H9 (cell line): Measurements from ENCODE around the gene SEC61B. TPM values are rescaled to one million over a fixed set of nuclear protein-coding genes. Genes with fewer than 3 reads are reported as not detected.

Experiments used
- DNase-seq: peaks from one replicate; pipeline ENCODE4 v3.0.0-alpha.2; 2017
- H2AFZ ChIP-seq: one replicate; pipeline ENCODE4 v1.6.1; 2013; ENCODE audit warnings: mild to moderate bottlenecking, low read length, control low read depth, moderate library complexity
- H2AK5ac ChIP-seq: 2 replicates; pipeline ENCODE4 v1.6.1; 2013; ENCODE audit warnings: low read length, control low read depth, mixed read lengths; ENCODE audit not compliant: insufficient read length
- H2BK120ac ChIP-seq: one replicate; pipeline ENCODE4 v1.6.1; 2013; ENCODE audit warnings: low read depth, mild to moderate bottlenecking, low read length, control low read depth, inconsistent platforms; ENCODE audit not compliant: poor library complexity, severe bottlenecking
- H2BK12ac ChIP-seq: 2 replicates; pipeline ENCODE4 v1.6.1; 2013; ENCODE audit warnings: low read length, control low read depth, mixed read lengths, low read depth; ENCODE audit not compliant: insufficient read length
- H2BK15ac ChIP-seq: 2 replicates; pipeline ENCODE4 v1.6.1; 2013; ENCODE audit warnings: low read depth, low read length, control low read depth
- H2BK20ac ChIP-seq: one replicate; pipeline ENCODE4 v1.6.1; 2013; ENCODE audit warnings: low read depth, mild to moderate bottlenecking, low read length, control low read depth, inconsistent platforms; ENCODE audit not compliant: poor library complexity, severe bottlenecking
- H2BK5ac ChIP-seq: 2 replicates; pipeline ENCODE4 v1.6.1; 2013; ENCODE audit warnings: low read length, control low read depth, mixed read lengths; ENCODE audit not compliant: insufficient read length
- H3K14ac ChIP-seq: 2 replicates; pipeline ENCODE4 v1.6.1; 2013; ENCODE audit warnings: low read length, control low read depth; ENCODE audit not compliant: insufficient read depth
- H3K18ac ChIP-seq: 2 replicates; pipeline ENCODE4 v1.6.1; 2013; ENCODE audit warnings: low read depth, mild to moderate bottlenecking, mixed read lengths, low read length, control low read depth; ENCODE audit not compliant: insufficient read length
- H3K23ac ChIP-seq: 2 replicates; pipeline ENCODE4 v1.6.1; 2013; ENCODE audit warnings: low read length, control low read depth, mixed read lengths, low read depth; ENCODE audit not compliant: insufficient read length
- H3K23me2 ChIP-seq: 2 replicates; pipeline ENCODE4 v1.6.1; 2013; ENCODE audit warnings: low read depth, mild to moderate bottlenecking, mixed read lengths, low read length, control low read depth; ENCODE audit not compliant: insufficient read length, poor library complexity, severe bottlenecking
- H3K27ac ChIP-seq: 2 replicates; pipeline ENCODE4 v1.5.1; 2013; ENCODE audit warnings: low read length, control low read depth, mixed read lengths, low read depth; ENCODE audit not compliant: insufficient read length
- H3K27me3 ChIP-seq: 2 replicates; pipeline ENCODE4 v1.6.1; 2013; ENCODE audit warnings: low read length, control low read depth, inconsistent platforms; ENCODE audit not compliant: insufficient read depth
- H3K4ac ChIP-seq: 2 replicates; pipeline ENCODE4 v1.6.1; 2013; ENCODE audit warnings: low read depth, mild to moderate bottlenecking, control low read depth, inconsistent platforms, low read length, moderate library complexity
- H3K4me1 ChIP-seq: 2 replicates; pipeline ENCODE4 v1.6.1; 2013; ENCODE audit warnings: low read length, control low read depth, inconsistent platforms; ENCODE audit not compliant: insufficient read depth
- H3K4me2 ChIP-seq: 2 replicates; pipeline ENCODE4 v1.6.1; 2013; ENCODE audit warnings: low read length, control low read depth, mixed read lengths; ENCODE audit not compliant: insufficient read length, insufficient read depth
- H3K56ac ChIP-seq: 2 replicates; pipeline ENCODE4 v1.6.1; 2013; ENCODE audit warnings: low read depth, mild to moderate bottlenecking, mixed read lengths, low read length, control low read depth; ENCODE audit not compliant: insufficient read length
- H3K79me1 ChIP-seq: 2 replicates; pipeline ENCODE4 v1.6.1; 2013; ENCODE audit warnings: low read depth, mild to moderate bottlenecking, moderate library complexity, low read length, control low read depth, inconsistent platforms; ENCODE audit not compliant: insufficient read depth, poor library complexity, severe bottlenecking
- H3K79me2 ChIP-seq: 2 replicates; pipeline ENCODE4 v1.6.1; 2013; ENCODE audit warnings: low read length, control low read depth, inconsistent platforms; ENCODE audit not compliant: insufficient read depth
- H3K9ac ChIP-seq: 2 replicates; pipeline ENCODE4 v1.6.1; 2013; ENCODE audit warnings: low read length, control low read depth, mixed read lengths; ENCODE audit not compliant: insufficient read length; ENCODE audit errors: extremely low read depth
- H3K9me3 ChIP-seq: one replicate; pipeline ENCODE4 v1.6.1; 2013; ENCODE audit warnings: low read depth, low read length, inconsistent platforms; ENCODE audit not compliant: control insufficient read depth
- H3T11ph ChIP-seq: one replicate; pipeline ENCODE4 v1.6.1; 2013; ENCODE audit warnings: mild to moderate bottlenecking, low read length, control low read depth, inconsistent platforms
- H4K20me1 ChIP-seq: one replicate; pipeline ENCODE4 v1.6.1; 2013; ENCODE audit not compliant: control insufficient read depth, insufficient read length, insufficient read depth
- H4K5ac ChIP-seq: 2 replicates; pipeline ENCODE4 v1.6.1; 2013; ENCODE audit warnings: low read depth, mild to moderate bottlenecking, mixed read lengths, low read length, control low read depth; ENCODE audit not compliant: insufficient read length
- H4K8ac ChIP-seq: replicated peaks from 2 replicates; pipeline ENCODE4 v1.6.1; 2013; ENCODE audit warnings: low read length, control low read depth, mixed read lengths, low read depth; ENCODE audit not compliant: insufficient read length
- H4K91ac ChIP-seq: 2 replicates; pipeline ENCODE4 v1.6.1; 2013; ENCODE audit warnings: low read depth, mild to moderate bottlenecking, moderate library complexity, mixed read lengths, low read length, control low read depth; ENCODE audit not compliant: insufficient read length
- H3K27ac Mint-ChIP-seq, 3 experiments: 2 replicates in 2 of 3; 3 replicates in 1 of 3; pipeline ENCODE4 v1.8.0; 2020 to 2021; ENCODE audit warnings: mixed read lengths in 3 of 3, mild to moderate bottlenecking in 1 of 3, moderate library complexity in 1 of 3
- H3K27me3 Mint-ChIP-seq: 2 replicates; pipeline ENCODE4 v1.8.0; 2021; ENCODE audit warnings: low read depth, mild to moderate bottlenecking, moderate library complexity, mixed read lengths
- H3K36me3 Mint-ChIP-seq, 3 experiments: 2 replicates in 2 of 3; 3 replicates in 1 of 3; pipeline ENCODE4 v1.8.0; 2020 to 2021; ENCODE audit warnings: low read depth in 3 of 3, mixed read lengths in 3 of 3; ENCODE audit not compliant: insufficient read depth in 1 of 3
- H3K4me1 Mint-ChIP-seq, 2 experiments: 2 replicates each; pipeline ENCODE4 v1.8.0; 2020; ENCODE audit warnings: mixed read lengths in 2 of 2
- H3K4me3 Mint-ChIP-seq, 2 experiments: 2 replicates in 1 of 2; 3 replicates in 1 of 2; pipeline ENCODE4 v1.8.0; 2020 to 2021; ENCODE audit warnings: mild to moderate bottlenecking in 2 of 2, mixed read lengths in 2 of 2, moderate library complexity in 1 of 2
- H3K9me3 Mint-ChIP-seq, 2 experiments: 2 replicates in 1 of 2; 3 replicates in 1 of 2; pipeline ENCODE4 v1.8.0; 2020; ENCODE audit warnings: mild to moderate bottlenecking in 2 of 2, mixed read lengths in 2 of 2, moderate library complexity in 1 of 2
- WGBS: extraction: QIAGEN DNeasy Blood & Tissue Kit; methylation state at CpG from one replicate; pipeline ENCODE4 v1.1.7; 2013; ENCODE audit warnings: missing lambda C conversion rate, low lambda C conversion rate, mixed read lengths; ENCODE audit not compliant: insufficient read length; ENCODE audit errors: extremely low coverage; 5-methylcytosine and 5-hydroxymethylcytosine counted together
- total RNA-seq: library from RNA; stranded (reverse); gene quantifications from 2 replicates; pipeline ENCODE4 v1.2.1, GENCODE V29; 2021
- TF ChIP-seq, protein P1 (sequence below): fragments of 200-600 bp; sonication (generic); conservative IDR thresholded peaks from 3 replicates; pipeline ENCODE4 v1.8.0; 2021; ENCODE audit warnings: antibody characterized with exemption, mild to moderate bottlenecking

The SEC61B gene
- total RNA-seq, 1 experiment from 2014 or later, result 142 TPM

DNA sequence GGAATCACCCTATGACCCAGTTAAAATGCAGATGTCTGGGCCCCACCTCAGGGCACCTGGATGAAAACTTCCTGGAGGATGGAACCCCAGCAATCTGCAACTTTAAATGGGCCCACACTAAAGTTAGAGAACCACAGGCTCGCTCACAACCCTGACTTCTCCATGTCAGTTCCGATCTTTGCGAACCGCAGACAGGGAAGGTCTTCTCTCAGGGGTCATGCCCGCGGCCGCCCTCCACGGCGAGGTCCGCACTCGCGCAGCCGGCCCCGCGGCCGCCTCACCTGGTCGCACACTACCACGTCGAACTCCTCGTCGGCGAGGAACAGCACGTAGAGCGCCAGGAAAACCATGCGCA is 839 bp upstream of the SEC61B start:
- Histone ChIP-seq H3K27me3 (no peaks in the 10 kb centered on the region), H3K23me2 (peaks cover 5% of the 10 kb centered on the region), H3K56ac (no peak overlapping the region), H3K4me1 (peaks cover under 1% of the 10 kb centered on the region; the same call in 1 of the 2 replicates), H3K18ac (no peak overlapping the region), H4K5ac (no peak overlapping the region), H3K4ac (no peak overlapping the region), H3K79me1 (no peaks in the 10 kb centered on the region), H3K9me3 (no peaks in the 10 kb centered on the region), H2AFZ (no peak overlapping the region), H3K79me2 (peaks cover 22% of the 10 kb centered on the region; the same call in 1 of the 2 replicates), H4K8ac (no peak overlapping the region), H2BK12ac (no peak overlapping the region), H3K4me2 (peak overlapping the region; percentile 98), H2AK5ac (no peak overlapping the region), H4K20me1 (no peaks in the 10 kb centered on the region), H2BK120ac (no peak overlapping the region), H4K91ac (no peak overlapping the region), H3K14ac (peak overlapping the region; percentile 96), H3T11ph (no peak overlapping the region), H2BK20ac (no peak overlapping the region), H2BK5ac (no peak overlapping the region), H3K23ac (no peak overlapping the region), H2BK15ac (no peak overlapping the region), H3K27ac (no peak overlapping the region), H3K9ac (peak overlapping the region; percentile 88)
- peak overlapping the region; percentile 97 to 98 for H3K4me3 Mint-ChIP-seq
- H3K36me3 Mint-ChIP-seq, result peaks cover 21 to 35% (median 28%) of the 10 kb centered on the region in 3 experiments; a peak in 6 of 7 replicates
- H3K27me3 Mint-ChIP-seq, result no peaks in the 10 kb centered on the region
- WGBS, result no CpG with 5 or more reads among the region's 25 CpGs
- TF ChIP-seq, protein P1, sequence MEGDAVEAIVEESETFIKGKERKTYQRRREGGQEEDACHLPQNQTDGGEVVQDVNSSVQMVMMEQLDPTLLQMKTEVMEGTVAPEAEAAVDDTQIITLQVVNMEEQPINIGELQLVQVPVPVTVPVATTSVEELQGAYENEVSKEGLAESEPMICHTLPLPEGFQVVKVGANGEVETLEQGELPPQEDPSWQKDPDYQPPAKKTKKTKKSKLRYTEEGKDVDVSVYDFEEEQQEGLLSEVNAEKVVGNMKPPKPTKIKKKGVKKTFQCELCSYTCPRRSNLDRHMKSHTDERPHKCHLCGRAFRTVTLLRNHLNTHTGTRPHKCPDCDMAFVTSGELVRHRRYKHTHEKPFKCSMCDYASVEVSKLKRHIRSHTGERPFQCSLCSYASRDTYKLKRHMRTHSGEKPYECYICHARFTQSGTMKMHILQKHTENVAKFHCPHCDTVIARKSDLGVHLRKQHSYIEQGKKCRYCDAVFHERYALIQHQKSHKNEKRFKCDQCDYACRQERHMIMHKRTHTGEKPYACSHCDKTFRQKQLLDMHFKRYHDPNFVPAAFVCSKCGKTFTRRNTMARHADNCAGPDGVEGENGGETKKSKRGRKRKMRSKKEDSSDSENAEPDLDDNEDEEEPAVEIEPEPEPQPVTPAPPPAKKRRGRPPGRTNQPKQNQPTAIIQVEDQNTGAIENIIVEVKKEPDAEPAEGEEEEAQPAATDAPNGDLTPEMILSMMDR, result no peak
- H3K27ac Mint-ChIP-seq, result peak overlapping the region; percentile 36 to 79 (median 79); a peak in 5 of 7 replicates
- no peak for DNase-seq
- peaks cover 18 to 24% of the 10 kb centered on the region in 2 experiments for H3K4me1 Mint-ChIP-seq
- H3K9me3 Mint-ChIP-seq, result no peaks in the 10 kb centered on the region
